Measurements from ENCODE around the gene THRB.

GRCh38 chr3:24481193-24481592 lies 13.5 kb downstream of the THRB start:
- TF ChIP-seq CTCF (conservative IDR thresholded peaks at IDR 0.05; ENCODE audit: low read length): no peak
- no peak for TF ChIP-seq EZH2phosphoT487 (IDR thresholded peaks at IDR 0.05; ENCODE audit: borderline replicate concordance)

Data from Loucy (cell line).